Right renal pelvis (tissue), 4 donors: Measurements from ENCODE around the gene TRIM66. TPM values are rescaled to one million over a fixed set of nuclear protein-coding genes. Genes with fewer than 3 reads are reported as not detected.
A peak's percentile ranks its signal among the peaks of the same experiment; 100 is the strongest.

Experiments used
- DNase-seq, 4 donors: peaks; one replicate each; pipeline ENCODE4 v3.0.0-alpha.2; 2013; ENCODE audit warnings: low read depth in 4 of 4, low spot score in 3 of 4, missing footprints in 1 of 4
- polyA plus RNA-seq, 4 donors: library from polyadenylated mRNA; unstranded; fragments of 120-200 nt; gene quantifications; one replicate each; pipeline ENCODE4 v1.2.1, GENCODE V29; 2013; ENCODE audit not compliant: insufficient read length in 4 of 4

TRIM66 gene, protein sequence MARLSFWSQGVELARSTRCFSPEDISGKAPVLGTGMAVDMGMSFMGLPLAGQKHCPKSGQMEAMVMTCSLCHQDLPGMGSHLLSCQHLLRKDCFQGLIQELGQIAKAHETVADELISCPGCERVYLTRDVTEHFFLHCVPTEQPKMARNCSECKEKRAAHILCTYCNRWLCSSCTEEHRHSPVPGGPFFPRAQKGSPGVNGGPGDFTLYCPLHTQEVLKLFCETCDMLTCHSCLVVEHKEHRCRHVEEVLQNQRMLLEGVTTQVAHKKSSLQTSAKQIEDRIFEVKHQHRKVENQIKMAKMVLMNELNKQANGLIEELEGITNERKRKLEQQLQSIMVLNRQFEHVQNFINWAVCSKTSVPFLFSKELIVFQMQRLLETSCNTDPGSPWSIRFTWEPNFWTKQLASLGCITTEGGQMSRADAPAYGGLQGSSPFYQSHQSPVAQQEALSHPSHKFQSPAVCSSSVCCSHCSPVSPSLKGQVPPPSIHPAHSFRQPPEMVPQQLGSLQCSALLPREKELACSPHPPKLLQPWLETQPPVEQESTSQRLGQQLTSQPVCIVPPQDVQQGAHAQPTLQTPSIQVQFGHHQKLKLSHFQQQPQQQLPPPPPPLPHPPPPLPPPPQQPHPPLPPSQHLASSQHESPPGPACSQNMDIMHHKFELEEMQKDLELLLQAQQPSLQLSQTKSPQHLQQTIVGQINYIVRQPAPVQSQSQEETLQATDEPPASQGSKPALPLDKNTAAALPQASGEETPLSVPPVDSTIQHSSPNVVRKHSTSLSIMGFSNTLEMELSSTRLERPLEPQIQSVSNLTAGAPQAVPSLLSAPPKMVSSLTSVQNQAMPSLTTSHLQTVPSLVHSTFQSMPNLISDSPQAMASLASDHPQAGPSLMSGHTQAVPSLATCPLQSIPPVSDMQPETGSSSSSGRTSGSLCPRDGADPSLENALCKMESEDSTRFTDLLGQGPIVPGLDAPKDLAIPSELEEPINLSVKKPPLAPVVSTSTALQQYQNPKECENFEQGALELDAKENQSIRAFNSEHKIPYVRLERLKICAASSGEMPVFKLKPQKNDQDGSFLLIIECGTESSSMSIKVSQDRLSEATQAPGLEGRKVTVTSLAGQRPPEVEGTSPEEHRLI (N-terminal part only)
- 10 to 100 TPM in 1 of 4 donors, 1 to 10 TPM in 3; 4.0 to 10.1 (median 5.8) TPM for polyA plus RNA-seq

DNA sequence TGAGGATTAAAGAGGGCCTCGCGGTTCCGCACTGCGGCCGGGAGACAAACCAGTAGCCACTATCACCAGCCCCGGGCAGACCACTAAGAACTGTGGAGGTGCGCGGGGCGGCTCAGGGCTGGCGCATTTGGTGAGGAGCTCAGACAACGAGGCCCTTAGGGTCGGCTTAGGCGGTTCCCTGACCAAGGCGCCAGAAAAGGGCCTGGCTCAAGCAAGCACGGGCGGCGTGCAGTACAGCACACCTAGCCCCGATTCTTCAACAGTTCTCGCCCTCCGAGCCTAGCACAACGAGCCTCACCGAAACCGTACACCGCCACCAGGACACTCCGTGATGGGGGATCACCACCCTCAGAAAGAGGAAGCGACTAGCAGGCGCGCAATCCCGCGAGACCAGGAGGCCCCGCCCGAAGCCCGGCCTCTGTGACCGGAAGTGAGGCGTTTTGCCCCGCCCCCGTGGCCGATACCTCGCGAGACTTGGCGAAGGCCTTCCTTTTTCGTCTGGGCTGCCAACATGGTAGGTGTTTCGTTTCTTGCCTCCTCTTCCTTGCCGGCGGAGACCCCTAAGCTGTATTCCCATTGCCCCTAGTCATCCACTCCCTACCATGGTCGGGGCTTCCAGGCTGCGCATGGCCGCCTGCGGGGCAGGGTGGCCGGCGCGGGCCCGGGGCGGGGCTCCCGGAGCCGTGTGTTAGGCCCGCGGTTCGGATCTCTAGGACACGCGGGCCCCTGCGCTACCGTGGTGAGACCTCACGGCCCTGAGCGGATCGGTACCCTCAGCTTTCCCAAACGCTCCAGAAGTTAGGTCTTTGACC, at the start of gene TRIM66, which contains the start of gene RPL27A:
TRIM66 (minus strand) TSS at position 363 of the 812 bp plus-strand sequence. CDS start 10,391 bp downstream, outside the sequence.
RPL27A (plus strand) TSS at position 490 of the 812 bp plus-strand sequence; CDS start at position 512, 22 bp downstream.
- peak; percentile 90 to 97 (median 92) for DNase-seq

DNA sequence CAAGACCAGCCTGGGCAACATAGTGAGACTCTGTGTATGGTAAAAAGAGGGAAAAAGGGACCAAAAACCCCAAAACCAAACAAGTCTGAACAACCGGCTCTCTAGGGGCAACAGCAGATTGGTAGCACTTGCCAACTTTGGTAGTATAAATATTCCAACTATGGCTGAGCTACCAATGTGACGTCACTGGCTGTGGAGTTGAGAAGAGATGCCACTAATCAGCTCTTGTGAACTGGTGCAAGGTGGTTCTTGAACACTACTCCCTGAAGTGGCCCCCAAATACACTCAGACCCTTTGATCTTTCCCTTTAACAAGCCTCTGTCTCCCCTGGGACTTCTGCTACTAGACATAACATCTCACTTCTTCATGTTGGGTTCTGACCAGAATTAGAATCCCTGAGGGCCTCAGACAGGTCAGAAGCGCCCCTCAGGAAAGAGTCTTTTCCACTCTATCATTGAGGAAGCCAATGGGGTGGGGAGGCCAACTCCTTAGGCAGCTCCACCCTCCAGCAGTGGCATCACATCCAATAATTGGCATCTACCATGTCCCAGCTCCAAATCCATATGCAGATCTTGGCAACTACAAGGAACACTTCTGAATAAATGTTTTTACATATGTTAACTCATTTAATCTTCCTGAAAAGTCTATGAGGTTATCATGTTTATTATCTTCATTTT, 49.3 kb upstream of the TRIM66 start:
- no peak for DNase-seq

DNA sequence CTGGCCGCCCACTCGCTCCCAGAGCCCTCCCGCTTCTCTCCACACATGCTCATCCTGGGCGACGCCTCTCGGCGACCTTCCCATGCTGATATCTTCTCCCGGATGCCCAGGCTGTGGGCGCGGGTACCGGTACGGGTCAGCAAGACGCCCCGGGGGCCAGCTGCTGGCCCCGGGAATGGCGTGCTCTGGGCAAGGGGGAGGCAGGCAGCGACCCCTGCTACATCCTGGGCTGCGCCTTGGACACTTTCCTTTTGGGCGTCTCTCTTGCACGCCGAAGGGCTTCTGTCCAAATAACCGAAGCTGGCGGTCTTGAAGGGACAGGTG, 48.2 kb upstream of the TRIM66 start:
- DNase-seq, result no peak

DNA sequence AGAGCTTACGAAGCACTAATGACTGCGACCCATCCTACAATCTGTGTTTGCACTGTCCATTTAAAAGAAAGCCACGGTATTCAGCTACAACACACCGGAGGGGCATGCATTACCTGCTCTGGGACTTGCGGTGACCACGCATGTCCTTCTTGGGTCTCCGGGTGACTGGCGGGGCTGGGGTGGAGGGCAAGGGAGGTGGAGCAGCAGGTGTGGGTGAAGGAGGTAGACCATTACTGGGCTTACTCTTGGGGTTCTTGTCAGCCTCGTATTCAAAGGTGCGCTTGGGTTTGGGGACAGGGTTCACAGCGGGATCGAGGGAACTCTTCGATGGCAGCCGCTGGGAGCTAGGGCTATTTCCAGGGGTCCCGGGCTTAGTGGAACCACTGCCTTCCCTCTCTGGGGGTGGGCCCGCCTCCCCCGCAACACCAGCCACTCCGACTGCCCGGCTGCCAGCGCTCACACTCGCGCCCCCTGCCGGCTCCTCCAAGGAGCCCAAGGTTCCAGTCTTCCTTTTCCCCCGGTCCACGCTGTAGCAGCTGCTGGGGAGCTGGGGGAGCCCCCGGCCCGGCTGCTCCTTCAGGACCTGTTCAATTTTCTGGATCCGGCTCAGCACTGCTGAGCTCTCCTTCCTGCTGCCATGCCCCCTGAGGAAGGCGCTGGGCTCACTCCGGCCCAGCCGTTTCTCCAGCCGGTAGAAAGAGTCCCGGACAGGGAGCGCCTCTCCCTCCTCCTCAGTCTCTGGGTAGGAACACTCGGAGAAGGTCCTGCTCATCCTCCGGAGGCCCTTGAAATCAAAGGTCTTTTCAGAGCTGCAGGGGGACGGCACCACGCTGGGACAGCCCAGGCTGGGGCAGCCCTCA, 47.6 kb upstream of the TRIM66 start:
- no peak for DNase-seq

DNA sequence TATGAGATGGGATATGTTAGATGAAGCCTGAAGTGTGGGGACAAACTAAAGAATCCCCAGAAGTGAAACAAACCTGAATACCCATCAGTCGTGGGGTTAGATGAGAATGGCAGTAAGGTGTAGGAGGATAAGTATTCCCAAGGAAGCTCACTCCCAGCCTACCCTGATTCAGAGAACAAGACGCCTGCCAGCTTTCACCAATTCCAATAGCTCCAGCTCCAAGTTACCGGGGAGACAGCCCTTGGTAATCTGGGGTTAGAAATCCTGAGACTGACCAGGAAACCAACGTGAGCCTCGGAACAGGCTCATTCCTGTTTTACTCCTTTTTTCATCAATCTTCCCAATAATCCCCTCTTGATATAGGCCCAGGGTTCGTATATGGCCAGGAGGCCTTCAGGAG, 46.6 kb upstream of the TRIM66 start:
- DNase-seq, result no peak

DNA sequence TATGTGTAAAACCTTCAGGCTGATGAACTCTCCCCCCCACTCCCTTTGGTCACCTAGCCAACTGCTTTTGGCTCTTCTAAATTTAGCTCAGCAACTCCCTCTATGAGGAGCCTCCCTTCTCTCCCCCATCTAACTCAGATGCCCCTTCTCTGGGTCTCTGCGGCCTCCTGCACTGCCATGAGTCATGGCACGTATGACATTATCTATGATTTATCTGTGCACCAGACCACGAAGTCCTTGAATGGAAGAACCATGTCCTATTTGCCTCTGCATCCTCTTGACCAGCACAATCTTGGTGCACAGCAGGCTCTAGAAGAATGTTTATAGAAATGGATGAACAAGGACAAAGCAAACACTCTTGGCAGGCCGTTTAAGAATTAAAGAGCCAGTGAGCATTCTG, 46.1 kb upstream of the TRIM66 start:
- no peak for DNase-seq

DNA sequence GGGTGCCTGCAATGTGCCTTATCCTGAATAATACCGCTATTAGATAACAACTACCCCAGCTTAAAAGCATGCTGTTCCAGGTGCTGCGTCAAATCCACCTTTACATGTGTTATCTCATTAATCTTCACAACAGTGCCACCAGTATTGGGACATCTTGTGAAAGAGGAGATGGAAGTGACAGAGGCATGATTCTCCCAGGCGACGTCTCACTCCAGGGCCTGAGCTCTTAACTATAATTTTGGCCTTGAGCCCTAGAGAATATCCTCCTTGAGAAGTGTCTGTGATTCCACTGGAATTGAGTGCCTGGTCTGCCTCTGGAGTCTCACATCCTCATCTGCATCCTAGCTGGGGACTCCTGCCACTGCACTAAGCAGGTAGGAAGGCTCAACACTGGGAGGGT, 43.9 kb upstream of the TRIM66 start:
- DNase-seq, result no peak

DNA sequence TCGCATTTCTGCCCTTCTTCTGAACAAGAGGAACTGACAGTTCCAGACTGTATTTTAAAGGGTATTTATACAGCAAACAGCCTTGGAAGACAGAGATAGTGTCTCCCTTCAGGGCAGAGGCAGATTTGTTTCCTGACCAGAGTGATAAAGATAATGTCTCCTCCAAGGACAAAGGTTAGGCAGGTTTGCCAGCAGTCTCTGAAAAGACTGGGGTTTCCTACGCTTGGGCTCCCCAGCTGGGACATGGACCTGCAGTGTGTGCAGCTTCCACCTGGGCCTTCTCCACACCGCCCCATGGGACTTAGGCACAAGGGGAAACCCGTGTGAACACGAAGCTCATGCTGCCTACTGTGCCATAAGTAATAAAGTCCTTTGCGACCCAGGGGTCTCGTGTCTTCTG, 42.2 kb upstream of the TRIM66 start:
- DNase-seq, result no peak

DNA sequence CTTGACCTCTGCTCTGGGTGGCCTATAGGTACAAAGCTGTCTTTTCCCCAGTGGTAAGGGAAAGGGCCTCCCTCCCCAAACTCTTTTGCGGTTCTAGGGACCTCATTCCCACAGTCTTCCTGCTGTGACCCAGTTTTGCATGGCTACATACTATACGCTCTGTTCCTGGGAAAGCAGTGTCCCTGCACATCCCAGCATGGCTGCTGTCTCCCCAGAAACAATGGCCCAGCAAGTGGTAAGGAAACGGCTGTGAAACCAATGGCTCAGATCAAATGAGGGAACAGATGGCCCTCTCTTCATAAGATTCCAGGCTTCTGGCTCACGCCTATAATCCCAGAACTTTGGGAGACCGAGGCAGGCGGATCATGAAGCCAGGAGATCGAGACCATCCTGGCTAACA, 41.2 kb upstream of the TRIM66 start:
- DNase-seq, result no peak

DNA sequence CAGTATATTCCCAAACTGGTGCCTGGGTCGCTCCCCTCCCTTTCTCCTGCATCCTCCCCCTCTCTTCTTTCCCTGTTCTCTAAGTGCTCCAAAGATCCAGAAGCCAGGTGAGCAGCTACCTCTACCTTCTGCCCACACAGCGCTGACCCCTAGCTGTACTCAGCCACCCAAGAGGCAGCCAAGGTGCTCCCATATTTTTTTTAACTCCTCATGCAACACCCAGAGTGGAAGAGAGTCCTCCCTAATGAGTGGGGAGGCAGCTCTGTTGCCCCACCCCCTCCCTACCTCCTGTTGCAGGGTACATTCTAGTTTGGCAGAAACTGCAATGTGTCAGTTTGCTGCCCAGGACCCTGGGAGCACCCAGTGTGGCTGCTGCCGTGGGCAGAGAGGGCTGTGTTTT, 40.3 kb upstream of the TRIM66 start:
- DNase-seq, result no peak

DNA sequence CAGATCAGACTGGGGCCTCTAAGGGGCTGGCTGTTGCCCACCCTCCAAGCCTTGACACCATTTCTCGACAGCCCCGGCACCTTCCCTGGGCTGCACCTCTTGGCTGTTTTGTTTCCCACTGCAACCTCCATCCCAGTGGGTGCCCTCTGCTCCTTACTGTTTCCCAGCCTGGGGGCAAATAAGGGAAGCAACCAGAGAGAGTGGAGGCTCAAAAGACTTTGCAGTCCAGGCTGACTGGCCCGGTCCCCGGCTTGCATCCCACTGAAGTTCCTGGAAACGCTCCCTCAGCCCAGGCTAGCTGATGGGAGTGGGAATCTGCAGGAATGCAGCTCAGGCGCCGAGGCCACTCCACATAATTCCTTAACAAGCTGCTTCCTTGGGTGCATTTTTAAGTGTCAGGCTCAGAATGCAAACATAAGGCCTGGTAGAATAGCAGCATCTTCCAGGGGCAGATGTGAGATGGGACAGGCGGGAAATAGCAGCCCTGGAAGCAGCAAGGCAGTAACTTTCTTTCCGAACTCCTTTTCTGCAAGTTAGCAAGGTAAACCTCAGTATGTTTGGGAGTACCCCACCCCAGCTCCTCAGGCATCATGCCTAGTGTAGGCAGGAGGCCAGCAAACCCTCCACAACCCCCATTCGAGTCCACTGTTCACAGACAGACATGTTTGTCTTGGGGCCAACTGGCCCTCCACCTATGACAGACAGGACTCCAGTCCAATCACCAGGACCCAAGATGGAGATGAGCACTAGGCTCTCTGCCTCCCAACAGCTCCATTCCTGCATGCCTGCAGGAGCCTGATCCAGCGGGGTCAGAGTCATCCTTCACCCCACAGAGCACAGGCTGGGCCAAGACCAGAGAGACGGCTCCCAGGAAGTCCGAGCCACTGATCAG, 39.4 kb upstream of the TRIM66 start:
- no peak for DNase-seq

DNA sequence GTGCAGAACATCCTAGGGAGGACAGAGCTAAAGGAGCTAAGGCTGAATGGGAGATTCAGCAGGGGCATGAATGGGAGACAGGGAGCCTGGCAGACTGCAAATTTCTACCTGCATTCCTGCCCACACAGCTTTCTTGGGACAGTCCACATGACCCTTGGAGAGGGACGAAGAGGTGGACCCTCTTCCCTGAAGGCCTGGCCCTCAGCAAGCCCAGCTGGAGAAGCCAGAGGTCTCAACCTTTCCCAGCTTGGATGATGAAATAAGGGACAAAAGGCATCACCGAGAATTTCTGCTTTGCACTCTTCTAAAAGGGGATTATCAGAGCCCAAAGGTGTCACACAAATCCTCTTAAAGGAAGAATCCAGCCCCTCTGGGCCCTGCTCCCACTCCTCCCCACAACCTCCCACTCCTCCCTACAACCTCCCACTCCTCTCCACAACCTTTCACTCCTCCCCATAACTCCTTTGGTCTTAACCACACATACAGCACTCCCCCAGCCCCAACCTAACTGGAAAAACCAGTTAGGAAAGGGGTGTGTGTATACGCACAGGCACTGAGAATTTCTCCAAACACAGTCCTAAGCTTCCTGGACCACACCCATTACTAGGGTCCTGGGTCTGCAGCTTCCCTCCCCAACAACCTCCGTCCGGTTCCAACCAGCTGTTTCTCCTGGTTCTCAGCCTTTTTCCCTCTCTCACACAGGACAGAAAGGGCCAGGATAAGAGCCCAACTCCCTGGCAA, 38.6 kb upstream of the TRIM66 start:
- DNase-seq, result peak in 2 of 4 donors; percentile 43 to 55

DNA sequence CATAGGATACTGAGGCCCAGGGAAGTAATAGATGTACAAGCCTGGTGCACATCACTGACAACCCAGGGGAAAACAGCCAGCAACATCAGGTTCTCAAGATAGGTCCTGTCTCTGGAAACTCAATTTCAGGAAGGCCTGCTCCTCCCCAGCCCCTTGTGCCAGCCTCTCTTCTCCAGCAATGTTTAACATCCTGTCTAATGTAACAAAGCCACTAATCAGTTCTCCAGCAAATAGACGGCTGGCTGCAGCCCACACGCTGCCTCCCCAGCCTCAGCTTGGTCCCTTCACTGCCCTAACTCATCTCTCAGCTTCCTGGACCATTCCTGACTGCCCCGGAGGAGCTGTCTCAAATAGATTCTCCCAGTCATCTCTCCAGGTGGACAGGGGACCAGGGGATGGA, 37.9 kb upstream of the TRIM66 start:
- no peak for DNase-seq

DNA sequence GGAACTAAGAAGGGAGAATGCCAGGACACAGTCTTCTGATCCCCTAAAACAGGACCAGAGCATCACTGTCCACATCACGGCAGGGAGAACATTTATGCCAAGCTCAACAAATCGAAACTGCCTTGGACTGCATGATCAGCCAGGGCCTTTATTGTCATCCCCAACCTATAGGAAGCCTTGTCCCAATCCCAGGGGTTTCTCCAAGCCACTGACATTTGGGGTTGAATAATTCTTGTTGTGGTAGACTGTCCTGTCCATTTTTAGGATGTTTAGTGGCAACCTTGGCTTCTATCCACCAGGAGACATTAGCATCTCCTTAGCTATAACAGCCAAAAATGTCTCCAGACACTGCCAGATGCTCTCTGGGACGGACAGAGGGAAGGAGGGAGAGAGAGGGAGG, 37.3 kb upstream of the TRIM66 start:
- no peak for DNase-seq

DNA sequence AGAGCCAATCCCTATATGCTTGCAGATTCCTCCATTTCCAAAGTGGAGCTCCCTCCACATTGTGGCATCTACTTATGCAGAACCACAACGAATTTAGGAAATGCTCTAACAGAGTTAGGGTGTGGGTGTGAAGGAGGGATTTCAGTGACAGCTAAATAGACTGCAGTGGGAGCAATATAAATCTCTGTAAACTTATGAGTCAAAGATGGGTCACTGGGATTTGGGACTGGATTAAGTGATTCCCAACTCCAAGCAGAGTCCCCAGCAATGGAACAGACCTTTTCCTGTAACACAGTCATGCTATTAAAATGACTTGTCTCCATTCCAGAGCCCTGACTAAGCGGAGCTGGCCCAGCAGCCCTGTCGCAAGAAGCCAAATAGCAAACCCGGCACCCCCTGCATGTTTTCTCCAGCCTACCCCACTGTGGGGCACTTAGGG, 36.8 kb upstream of the TRIM66 start:
- DNase-seq, result no peak

DNA sequence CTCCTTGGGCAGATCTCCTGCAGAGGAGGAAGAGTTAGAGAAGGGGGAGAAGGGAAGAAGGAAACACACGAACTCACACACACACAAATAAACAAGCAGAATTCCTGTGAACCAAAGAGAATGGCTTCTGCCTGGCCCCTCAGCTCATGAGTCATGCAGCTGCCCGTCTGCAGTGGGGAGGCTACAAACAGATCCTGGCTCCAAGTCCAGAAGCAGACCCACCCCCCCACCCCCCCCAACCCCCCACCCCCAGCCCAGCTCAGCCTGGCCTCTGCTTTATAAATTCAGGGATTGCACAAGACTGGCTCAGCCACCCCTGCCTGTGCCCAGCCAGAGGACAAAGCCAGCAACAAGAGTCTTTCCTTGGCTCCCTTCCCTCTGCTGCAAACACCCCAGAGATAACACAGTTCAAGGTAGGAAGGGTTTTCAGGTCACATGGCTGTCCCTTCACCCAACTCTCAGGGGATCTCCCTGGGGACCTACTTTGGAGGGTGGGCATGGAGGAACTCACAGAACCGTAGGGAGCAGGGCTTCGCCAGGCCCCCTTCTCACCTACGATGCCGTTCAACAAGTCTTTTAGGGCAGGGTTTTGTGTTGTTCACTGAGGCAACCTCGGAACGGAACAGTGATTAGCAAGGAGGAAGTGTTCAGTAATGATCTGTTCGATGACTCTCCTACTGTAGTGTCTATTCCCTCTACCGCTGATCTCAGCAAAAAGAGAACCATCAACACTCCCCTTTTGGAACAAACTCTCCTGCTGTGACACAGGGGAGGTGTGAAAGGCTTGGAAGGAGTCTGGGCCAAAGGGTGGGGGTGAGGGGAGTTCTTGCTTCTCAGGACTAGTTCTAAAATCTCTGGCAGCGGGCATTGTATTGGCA, 35.6 kb upstream of the TRIM66 start:
- no peak for DNase-seq
